Panc1 (cell line): ENCODE measurements around the gene SYNGR4. TPM values are rescaled to one million over a fixed set of nuclear protein-coding genes. Genes with fewer than 3 reads are reported as not detected.

Experiments
- ATAC-seq: fragments of 200-7000 bp; cut with Tn5 transposase; 2 replicates; pipeline ENCODE4 v1.9.1; 2020; ENCODE audit warnings: mild to moderate bottlenecking, moderate library complexity
- BruUV-seq: library from RNA; stranded (reverse); fragments of 400-500 nt; replicated peaks from 2 replicates; lab custom pipeline; 2021; lab: Mats Ljungman, UMichigan
- CTCF ChIA-PET: fragments of 300-600 bp; sonication (Branson Sonifier 250); formaldehyde crosslinking; loops from one replicate; lab custom pipeline; 2022; ENCODE audit warnings: antibody characterized with exemption; lab: Charles Lee
- POLR2A ChIA-PET: fragments of 300-600 bp; sonication (Branson Sonifier 250); formaldehyde crosslinking; loops from one replicate; lab custom pipeline; 2022; ENCODE audit warnings: antibody characterized with exemption; lab: Charles Lee
- DNase-seq: peaks from one replicate; pipeline ENCODE4 v3.0.0-alpha.2; 2010; ENCODE audit warnings: low read depth, low spot score
- H3K27ac ChIP-seq: 2 replicates; pipeline ENCODE4 v1.5.1; 2011; ENCODE audit warnings: mild to moderate bottlenecking, low read length, inconsistent platforms
- H3K27me3 ChIP-seq: fragments of 200-500 bp; sonication (Bioruptor generic); 2 replicates; pipeline ENCODE4 v1.6.0; 2014; ENCODE audit warnings: low read length, inconsistent platforms; ENCODE audit not compliant: control insufficient read depth, insufficient read depth
- H3K36me3 ChIP-seq: fragments of 200-500 bp; sonication (Bioruptor generic); 2 replicates; pipeline ENCODE4 v1.5.1; 2014; ENCODE audit warnings: inconsistent platforms, mild to moderate bottlenecking, low read length, moderate library complexity; ENCODE audit not compliant: control insufficient read depth, insufficient read depth
- H3K4me1 ChIP-seq: 2 replicates; pipeline ENCODE4 v1.5.1; 2011; ENCODE audit warnings: inconsistent platforms, mild to moderate bottlenecking, low read length, moderate library complexity; ENCODE audit not compliant: control insufficient read depth, insufficient read depth
- H3K4me3 ChIP-seq, 2 experiments: 2 replicates each; pipeline ENCODE4 v1.5.1; 2011 to 2012; ENCODE audit warnings: low read depth in 2 of 2, low read length in 2 of 2, mild to moderate bottlenecking in 2 of 2, inconsistent platforms in 1 of 2, moderate library complexity in 1 of 2
- H3K9me3 ChIP-seq: fragments of 200-500 bp; sonication (Bioruptor generic); 2 replicates; pipeline ENCODE4 v1.5.1; 2014; ENCODE audit warnings: low read depth, mild to moderate bottlenecking, inconsistent platforms, low read length, moderate library complexity; ENCODE audit not compliant: control insufficient read depth, insufficient read depth
- CTCF ChIP-seq: fragments of 450-650 bp; IDR thresholded peaks from 2 replicates; pipeline ENCODE4 v1.5.1; 2017; ENCODE audit warnings: mild to moderate bottlenecking
- POLR2AphosphoS5 ChIP-seq: IDR thresholded peaks from 2 replicates; pipeline ENCODE4 v1.6.1; 2012; ENCODE audit warnings: mild to moderate bottlenecking, low read depth, low read length, moderate library complexity
- REST ChIP-seq, 2 experiments: IDR thresholded peaks; 2 replicates each; pipeline ENCODE4 v1.6.1; 2011 to 2012; ENCODE audit warnings: low read depth in 2 of 2, control low read depth in 1 of 2, low read length in 1 of 2, mild to moderate bottlenecking in 1 of 2, moderate library complexity in 1 of 2; ENCODE audit not compliant: insufficient read depth in 1 of 2
- SIN3A ChIP-seq: IDR thresholded peaks from 2 replicates; pipeline ENCODE4 v1.6.1; 2012; ENCODE audit warnings: low read depth, mild to moderate bottlenecking, low read length, moderate library complexity, borderline replicate concordance; ENCODE audit not compliant: insufficient read depth
- TCF7L2 ChIP-seq: IDR thresholded peaks from 2 replicates; pipeline ENCODE4 v1.6.1; 2011; ENCODE audit warnings: mild to moderate bottlenecking, low read depth, low read length, inconsistent platforms
- in situ Hi-C: cut with HindIII; loops from 2 replicates; pipeline ENCODE4 v1.10.0; 2016; ENCODE audit warnings: low sequenced_read_pairs, low pct_unique_long_range_greater_than_20kb
- intact Hi-C: fragments of 100-400 bp; cut with micrococcal nuclease; formaldehyde crosslinking; loops from one replicate; pipeline ENCODE4 v1.10.0; 2022; ENCODE audit not compliant: unreplicated experiment
- total RNA-seq: library from RNA; stranded (reverse); gene quantifications from one replicate; pipeline ENCODE4 v1.2.1, GENCODE V29; 2021; ENCODE audit not compliant: unreplicated experiment

The SYNGR4 gene
- total RNA-seq, 1 experiment from 2014 or later = 0.39 TPM

- no TSS peak for BruUV-seq
- Histone ChIP-seq H3K4me3 (no peak overlapping the region), H3K36me3 (no peaks in the 10 kb centered on the region), H3K27ac (no peak overlapping the region), H3K27me3 (no peaks in the 10 kb centered on the region), H3K4me1 (0 out of 2 replicates have a peak, but pooled peaks cover 3% of the 10 kb centered on the region), H3K9me3 (no peaks in the 10 kb centered on the region)
- no peak for DNase-seq
- no peak for ATAC-seq
- TF ChIP-seq POLR2AphosphoS5 (no peak), CTCF (no peak), TCF7L2 (no peak), SIN3A (no peak), REST (IDR thresholded peaks at IDR 0.05; ENCODE audit: insufficient read depth in 1 of 2, low read depth in 2 of 2, low read length in 1 of 2) (no peak)
- in situ Hi-C loops = no loop called here
- intact Hi-C loops = no loop called here
- POLR2A ChIA-PET = no interaction called here
- CTCF ChIA-PET = no interaction called here
These were observed 21.2 kb upstream of the SYNGR4 start for GRCh38 chr19:48342841-48343540.

- no TSS peak for BruUV-seq
- CTCF ChIA-PET = no interaction called here
- POLR2A ChIA-PET = no interaction called here
- ATAC-seq = peak; percentile 79; the same call in 1 of the 2 replicates
- in situ Hi-C loops (no loop called here), intact Hi-C loops (no loop called here)
- no peak for TF ChIP-seq REST (IDR thresholded peaks at IDR 0.05; ENCODE audit: insufficient read depth in 1 of 2, low read depth in 2 of 2, low read length in 1 of 2)
- no peak for TF ChIP-seq TCF7L2
- no peak for TF ChIP-seq SIN3A
- TF ChIP-seq POLR2AphosphoS5 = no peak
- no peak overlapping the region for H3K4me3 ChIP-seq
- H3K36me3 ChIP-seq = no peaks in the 10 kb centered on the region
- H3K9me3 ChIP-seq = no peaks in the 10 kb centered on the region
- DNase-seq = no peak
- H3K27ac ChIP-seq = no peak overlapping the region
- H3K27me3 ChIP-seq = no peaks in the 10 kb centered on the region
- no peaks in the 10 kb centered on the region for H3K4me1 ChIP-seq
These were observed 19.3 kb upstream of the SYNGR4 start for GRCh38 chr19:48344892-48345291.
